GM13977 (cell line): ENCODE results near the gene AXIN2.

Experiments used
- DNase-seq: peaks from one replicate; pipeline ENCODE4 v3.0.0; 2012; ENCODE audit warnings: low spot score
- in situ Hi-C: fragments of 300-500 bp; cut with MboI; formaldehyde crosslinking; loops from one replicate; pipeline ENCODE4 v1.12.0; 2022; ENCODE audit warnings: low sequenced_read_pairs, low pct_unique_long_range_greater_than_20kb, mixed read lengths, inconsistent platforms; ENCODE audit not compliant: unreplicated experiment
- TF ChIP-seq, protein P1 (sequence below): IDR thresholded peaks from 2 replicates; pipeline ENCODE4 v1.5.1; 2012; ENCODE audit warnings: mild to moderate bottlenecking, control low read depth; ENCODE audit not compliant: insufficient read depth; ENCODE audit errors: extremely low read depth, missing control alignments

AXIN2 gene

DNA sequence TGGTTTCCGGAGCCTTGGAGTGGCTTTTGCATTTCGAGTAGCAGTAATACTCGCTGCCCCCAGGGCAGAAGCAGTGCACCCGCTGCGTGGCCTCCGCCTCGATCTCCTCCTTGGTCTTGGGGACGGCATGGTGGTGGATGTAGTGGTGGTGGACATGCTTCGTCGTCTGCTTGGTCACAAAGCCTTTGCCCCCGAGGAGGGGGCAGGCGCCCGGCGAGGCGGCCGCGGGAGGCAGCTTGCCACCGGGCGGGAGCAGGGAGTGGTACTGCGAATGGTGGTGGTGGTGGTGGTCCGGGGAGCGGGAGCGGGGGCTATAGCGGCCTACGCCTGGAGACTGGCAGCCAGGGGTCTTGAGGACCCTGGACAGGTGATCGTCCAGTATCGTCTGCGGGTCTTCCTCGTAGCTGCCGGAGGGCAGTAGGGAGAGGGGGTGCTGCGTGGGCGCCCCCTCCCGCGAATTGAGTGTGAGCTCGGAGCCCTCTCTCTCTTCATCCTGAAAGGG lies 24.1 kb downstream of the AXIN2 start:
- TF ChIP-seq, protein P1, sequence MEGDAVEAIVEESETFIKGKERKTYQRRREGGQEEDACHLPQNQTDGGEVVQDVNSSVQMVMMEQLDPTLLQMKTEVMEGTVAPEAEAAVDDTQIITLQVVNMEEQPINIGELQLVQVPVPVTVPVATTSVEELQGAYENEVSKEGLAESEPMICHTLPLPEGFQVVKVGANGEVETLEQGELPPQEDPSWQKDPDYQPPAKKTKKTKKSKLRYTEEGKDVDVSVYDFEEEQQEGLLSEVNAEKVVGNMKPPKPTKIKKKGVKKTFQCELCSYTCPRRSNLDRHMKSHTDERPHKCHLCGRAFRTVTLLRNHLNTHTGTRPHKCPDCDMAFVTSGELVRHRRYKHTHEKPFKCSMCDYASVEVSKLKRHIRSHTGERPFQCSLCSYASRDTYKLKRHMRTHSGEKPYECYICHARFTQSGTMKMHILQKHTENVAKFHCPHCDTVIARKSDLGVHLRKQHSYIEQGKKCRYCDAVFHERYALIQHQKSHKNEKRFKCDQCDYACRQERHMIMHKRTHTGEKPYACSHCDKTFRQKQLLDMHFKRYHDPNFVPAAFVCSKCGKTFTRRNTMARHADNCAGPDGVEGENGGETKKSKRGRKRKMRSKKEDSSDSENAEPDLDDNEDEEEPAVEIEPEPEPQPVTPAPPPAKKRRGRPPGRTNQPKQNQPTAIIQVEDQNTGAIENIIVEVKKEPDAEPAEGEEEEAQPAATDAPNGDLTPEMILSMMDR = no peak
- no peak for DNase-seq
- in situ Hi-C loops = no loop called here

DNA sequence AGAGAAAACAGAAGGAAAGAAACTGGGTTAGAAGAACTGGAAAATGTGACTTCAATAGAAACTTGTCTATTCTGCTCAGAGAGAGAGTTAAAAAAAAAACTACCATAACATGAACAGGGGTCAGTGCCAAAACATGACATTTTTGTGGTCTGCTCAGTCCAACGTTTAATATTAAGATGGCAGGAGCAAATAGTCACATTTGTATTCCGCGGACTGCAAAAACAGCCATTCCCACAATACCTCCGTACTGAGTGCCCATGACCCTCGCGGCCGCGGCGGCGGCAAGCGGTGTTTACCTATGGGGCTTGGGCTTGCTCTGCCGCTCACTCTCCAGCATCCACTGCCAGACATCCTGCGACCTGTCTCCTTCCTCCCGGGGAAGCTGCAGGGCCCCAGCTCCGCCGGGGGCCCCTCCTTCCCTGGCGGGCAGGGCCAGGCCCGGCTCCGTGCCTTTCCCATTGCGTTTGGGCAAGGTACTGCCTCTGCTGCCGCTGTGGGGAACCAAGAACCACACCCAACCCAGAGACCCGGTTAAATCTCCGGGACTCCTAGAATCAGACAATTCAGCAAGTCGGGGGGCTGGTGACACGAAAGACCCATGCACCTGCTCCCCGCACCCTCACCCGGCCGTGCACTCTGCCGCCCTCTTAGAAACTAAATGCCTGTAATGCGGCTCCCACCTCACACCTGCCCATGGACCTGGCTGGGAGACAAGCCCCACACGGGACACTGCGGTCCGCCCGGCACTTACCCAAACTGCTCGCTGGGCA lies 24.7 kb downstream of the AXIN2 start:
- DNase-seq = no peak
- in situ Hi-C loops = no loop called here
- TF ChIP-seq, protein P1 = no peak

DNA sequence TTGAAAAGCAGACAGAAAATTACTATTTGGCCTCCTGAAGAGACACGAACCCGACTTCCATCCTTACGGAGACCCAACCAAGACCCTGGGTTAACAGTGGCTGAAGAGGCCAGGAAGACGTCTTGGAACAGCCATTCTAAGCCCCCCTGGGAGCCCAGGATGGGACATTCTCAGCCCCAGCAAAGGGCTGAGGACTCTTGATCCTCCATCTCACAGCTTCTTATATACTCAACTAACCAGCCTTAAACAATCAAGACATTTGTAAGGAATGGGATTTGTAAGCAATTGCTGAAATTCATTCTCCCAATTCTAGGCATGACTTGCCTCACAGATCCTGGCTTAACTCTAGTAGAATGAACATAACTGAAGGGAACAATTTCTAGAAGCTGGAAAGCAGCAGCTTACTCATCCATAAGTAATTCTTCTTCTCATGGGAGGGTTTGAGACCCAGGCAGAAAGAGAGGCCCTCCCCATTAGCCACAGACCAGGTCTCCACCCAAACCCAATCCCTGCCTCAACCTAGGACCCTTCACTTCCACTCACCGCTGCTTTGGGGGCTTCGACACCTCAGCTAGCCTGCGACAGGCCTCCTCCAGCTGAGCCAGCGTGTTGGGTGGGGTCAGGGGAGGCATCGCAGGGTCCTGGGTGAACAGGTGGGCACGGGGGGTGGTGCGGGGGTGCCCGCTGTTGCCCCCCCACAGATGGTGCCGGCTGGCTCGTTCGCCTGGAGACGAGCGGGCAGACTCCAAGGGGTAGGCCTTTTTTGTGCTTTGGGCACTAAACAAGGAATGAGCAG lies 25.5 kb downstream of the AXIN2 start:
- no peak for DNase-seq
- TF ChIP-seq, protein P1 = no peak
- in situ Hi-C loops = no loop called here

DNA sequence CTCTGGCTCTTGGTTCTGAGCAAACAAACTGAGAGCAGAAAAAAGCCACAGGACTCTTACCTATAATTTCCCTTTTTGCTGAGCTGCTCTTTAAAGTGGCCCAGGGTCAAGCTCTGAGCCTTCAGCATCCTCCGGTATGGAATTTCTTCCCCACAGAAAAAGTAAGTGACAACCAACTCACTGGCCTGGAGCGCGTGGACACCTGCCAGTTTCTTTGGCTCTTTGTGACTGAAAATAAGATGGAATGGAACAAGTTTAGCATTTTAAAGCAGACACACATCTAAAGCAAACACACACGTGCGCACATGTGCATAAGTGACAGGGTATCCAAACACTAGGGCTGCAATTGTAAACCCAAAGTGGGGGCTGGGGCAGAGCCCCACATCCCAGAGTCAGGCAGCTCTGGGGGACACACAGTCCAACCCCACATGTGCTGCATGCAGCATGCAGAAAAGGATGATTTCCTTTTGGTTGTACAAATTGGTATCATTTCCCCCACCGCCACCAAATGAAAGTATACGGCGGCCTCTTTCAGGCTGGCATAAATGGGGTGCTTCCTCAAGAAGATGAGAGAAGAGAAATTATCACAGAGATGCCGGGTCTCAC lies 27.5 kb downstream of the AXIN2 start:
- in situ Hi-C loops = no loop called here
- no peak for DNase-seq
- TF ChIP-seq, protein P1 = no peak

DNA sequence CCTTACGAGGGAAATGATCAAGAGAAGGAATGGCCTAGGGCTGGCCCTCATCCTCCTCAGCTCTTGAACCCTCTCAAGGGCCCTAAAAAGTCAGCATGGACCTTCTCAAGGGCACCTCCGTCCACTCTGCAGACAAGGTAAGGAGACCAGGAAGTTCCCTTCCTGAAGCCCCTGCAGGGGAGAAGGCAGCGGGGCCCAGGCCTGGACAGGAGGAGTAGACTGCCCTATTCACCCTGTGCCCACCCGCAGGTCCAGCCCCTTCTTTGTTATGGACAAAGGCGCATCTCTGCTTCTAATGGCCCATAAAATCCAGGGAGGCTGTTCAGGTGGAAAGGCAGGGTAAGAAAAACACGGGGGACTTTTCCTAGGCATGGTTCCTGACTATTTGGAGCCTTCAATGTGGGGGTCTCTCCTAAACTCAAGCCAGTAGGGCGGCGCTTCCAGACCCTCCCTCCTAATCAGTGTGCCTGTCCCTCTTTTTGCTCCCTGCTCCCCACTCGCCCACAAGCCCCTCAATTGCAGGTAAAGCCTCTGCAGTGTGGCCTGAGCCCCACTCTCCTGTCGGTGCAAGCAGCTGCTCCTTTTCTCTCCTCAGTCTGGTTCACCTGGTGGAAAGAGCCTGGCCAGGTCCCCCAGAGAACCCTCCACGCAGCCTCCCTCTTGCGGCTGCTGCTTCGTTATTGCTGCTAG lies 28.2 kb downstream of the AXIN2 start:
- in situ Hi-C loops = no loop called here
- TF ChIP-seq, protein P1 = no peak
- no peak for DNase-seq
